OCI-LY1 (cell line): ENCODE measurements around the gene ZBTB16.

Experiments used
- H2AFZ ChIP-seq: fragments of 200-600 bp; sonication (generic), shearing (Covaris generic); 2 replicates; pipeline ENCODE4 v1.6.0; 2014; ENCODE audit warnings: antibody characterized with exemption, mild to moderate bottlenecking, low read length
- H3F3A ChIP-seq: fragments of 200-600 bp; sonication (generic), shearing (Covaris generic); 2 replicates; pipeline ENCODE4 v1.6.0; 2014; ENCODE audit warnings: mild to moderate bottlenecking, antibody characterized with exemption, low read length, moderate library complexity; ENCODE audit not compliant: insufficient read depth
- H3K27ac ChIP-seq: fragments of 200-600 bp; sonication (generic); 2 replicates; pipeline ENCODE4 v1.5.1; 2014; ENCODE audit warnings: low read length, mixed run types, mild to moderate bottlenecking, low read depth; ENCODE audit not compliant: poor library complexity, severe bottlenecking
- H3K27me3 ChIP-seq: fragments of 200-600 bp; sonication (generic); 2 replicates; pipeline ENCODE4 v1.6.0; 2014; ENCODE audit warnings: antibody characterized with exemption, mild to moderate bottlenecking, low read length, moderate library complexity; ENCODE audit not compliant: insufficient read depth
- H3K36me3 ChIP-seq: fragments of 200-600 bp; sonication (generic); 2 replicates; pipeline ENCODE4 v1.6.1; 2014; ENCODE audit warnings: mild to moderate bottlenecking, antibody characterized with exemption, low read length, moderate library complexity, mixed read lengths; ENCODE audit not compliant: insufficient read depth
- H3K4me1 ChIP-seq: fragments of 200-600 bp; sonication (generic); 2 replicates; pipeline ENCODE4 v1.5.1; 2014; ENCODE audit warnings: mild to moderate bottlenecking, low read length, moderate library complexity; ENCODE audit not compliant: insufficient read depth, severe bottlenecking
- H3K4me2 ChIP-seq: fragments of 200-600 bp; sonication (generic), shearing (Covaris generic); 2 replicates; pipeline ENCODE4 v1.6.1; 2014; ENCODE audit warnings: low read length
- H3K4me3 ChIP-seq: fragments of 200-600 bp; sonication (generic); 2 replicates; pipeline ENCODE4 v1.5.1; 2014; ENCODE audit warnings: low read length, low read depth, mild to moderate bottlenecking, mixed read lengths; ENCODE audit not compliant: poor library complexity, severe bottlenecking
- H3K79me2 ChIP-seq: fragments of 200-600 bp; shearing (Covaris generic); 2 replicates; pipeline ENCODE4 v1.6.1; 2016; ENCODE audit warnings: mixed run types, low read length, mixed read lengths; ENCODE audit not compliant: insufficient read depth
- H3K9ac ChIP-seq: fragments of 200-600 bp; sonication (generic), shearing (Covaris generic); 2 replicates; pipeline ENCODE4 v1.6.1; 2014; ENCODE audit warnings: mild to moderate bottlenecking, low read length, mixed read lengths
- H3K9me2 ChIP-seq: fragments of 200-600 bp; sonication (generic), shearing (Covaris generic); 2 replicates; pipeline ENCODE4 v1.6.1; 2014; ENCODE audit warnings: low read depth, mild to moderate bottlenecking, low read length, mixed read lengths
- H3K9me3 ChIP-seq: fragments of 200-600 bp; shearing (Covaris generic); 2 replicates; pipeline ENCODE4 v1.6.1; 2014; ENCODE audit warnings: low read length, mixed read lengths
- H4K20me1 ChIP-seq: fragments of 200-600 bp; sonication (generic), shearing (Covaris generic); 2 replicates; pipeline ENCODE4 v1.6.0; 2016; ENCODE audit warnings: mild to moderate bottlenecking, low read length; ENCODE audit not compliant: insufficient read depth
- EZH2 ChIP-seq: fragments of 200-600 bp; sonication (generic), shearing (Covaris generic); IDR thresholded peaks from 2 replicates; pipeline ENCODE4 v1.8.0; 2017; ENCODE audit warnings: borderline replicate concordance, mixed run types, mild to moderate bottlenecking, antibody characterized with exemption, low read length, moderate library complexity, mixed read lengths
- TF ChIP-seq, protein P1 (sequence below): fragments of 200-600 bp; sonication (generic), shearing (Covaris generic); IDR thresholded peaks from 2 replicates; pipeline ENCODE4 v1.5.1; 2017; ENCODE audit warnings: mild to moderate bottlenecking, antibody characterized with exemption, low read length, moderate library complexity, mixed read lengths

ZBTB16 gene

DNA sequence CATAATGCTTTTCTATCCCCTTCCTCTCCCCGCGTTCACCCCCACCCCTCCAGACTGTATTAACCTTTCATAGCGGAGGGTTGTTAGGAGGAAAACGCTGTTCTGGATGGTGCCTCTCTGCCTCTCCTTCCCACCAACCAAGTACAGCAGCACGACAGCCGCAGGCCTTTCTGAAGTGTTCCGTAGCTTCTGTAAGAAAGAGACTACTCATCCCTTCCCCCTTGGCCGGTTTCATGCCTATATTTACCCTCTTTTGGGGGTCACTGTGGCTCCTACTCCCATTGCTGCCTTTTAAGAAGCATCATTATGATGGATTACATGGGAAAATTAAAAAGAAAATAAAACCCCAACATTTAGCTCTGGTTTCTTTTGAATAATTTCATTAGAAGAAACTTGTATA lies 46.5 kb downstream of the ZBTB16 start:
- Histone ChIP-seq H3K79me2 (no peaks in the 10 kb centered on the region), H3K27me3 (no peaks in the 10 kb centered on the region), H3K9me2 (no peaks in the 10 kb centered on the region), H4K20me1 (no peaks in the 10 kb centered on the region), H3K27ac (no peak overlapping the region), H3K4me3 (no peak overlapping the region), H3K4me2 (no peak overlapping the region), H3K9me3 (no peaks in the 10 kb centered on the region), H3K36me3 (no peaks in the 10 kb centered on the region), H3F3A (no peaks in the 10 kb centered on the region), H3K4me1 (no peaks in the 10 kb centered on the region), H2AFZ (no peak overlapping the region), H3K9ac (no peak overlapping the region)
- TF ChIP-seq EZH2: no peak
- TF ChIP-seq, protein P1, sequence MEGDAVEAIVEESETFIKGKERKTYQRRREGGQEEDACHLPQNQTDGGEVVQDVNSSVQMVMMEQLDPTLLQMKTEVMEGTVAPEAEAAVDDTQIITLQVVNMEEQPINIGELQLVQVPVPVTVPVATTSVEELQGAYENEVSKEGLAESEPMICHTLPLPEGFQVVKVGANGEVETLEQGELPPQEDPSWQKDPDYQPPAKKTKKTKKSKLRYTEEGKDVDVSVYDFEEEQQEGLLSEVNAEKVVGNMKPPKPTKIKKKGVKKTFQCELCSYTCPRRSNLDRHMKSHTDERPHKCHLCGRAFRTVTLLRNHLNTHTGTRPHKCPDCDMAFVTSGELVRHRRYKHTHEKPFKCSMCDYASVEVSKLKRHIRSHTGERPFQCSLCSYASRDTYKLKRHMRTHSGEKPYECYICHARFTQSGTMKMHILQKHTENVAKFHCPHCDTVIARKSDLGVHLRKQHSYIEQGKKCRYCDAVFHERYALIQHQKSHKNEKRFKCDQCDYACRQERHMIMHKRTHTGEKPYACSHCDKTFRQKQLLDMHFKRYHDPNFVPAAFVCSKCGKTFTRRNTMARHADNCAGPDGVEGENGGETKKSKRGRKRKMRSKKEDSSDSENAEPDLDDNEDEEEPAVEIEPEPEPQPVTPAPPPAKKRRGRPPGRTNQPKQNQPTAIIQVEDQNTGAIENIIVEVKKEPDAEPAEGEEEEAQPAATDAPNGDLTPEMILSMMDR: no peak

DNA sequence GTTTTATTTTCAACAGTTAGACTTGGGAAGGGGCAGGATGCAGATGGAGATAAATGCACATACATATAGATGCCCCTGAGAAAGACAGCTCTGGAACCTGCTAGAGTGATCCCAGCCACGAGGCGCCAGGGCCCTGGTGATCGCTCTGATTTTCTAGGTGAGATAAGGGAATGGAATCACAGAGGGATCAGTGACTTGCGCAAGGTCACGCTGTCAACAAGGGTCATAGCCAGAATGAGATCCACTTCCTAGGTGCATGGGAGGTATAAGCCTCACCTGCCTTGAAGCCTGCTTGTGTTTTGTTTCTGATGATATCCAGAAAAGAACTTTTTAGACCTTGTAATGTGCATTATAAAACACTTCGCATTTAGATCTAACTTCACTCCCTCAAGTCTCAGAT lies 47.5 kb downstream of the ZBTB16 start:
- no peak overlapping the region for H3K9ac ChIP-seq
- H4K20me1 ChIP-seq: no peaks in the 10 kb centered on the region
- TF ChIP-seq, protein P1: no peak
- TF ChIP-seq EZH2: no peak
- no peaks in the 10 kb centered on the region for H3F3A ChIP-seq
- no peaks in the 10 kb centered on the region for H3K36me3 ChIP-seq
- no peak overlapping the region for H2AFZ ChIP-seq
- no peaks in the 10 kb centered on the region for H3K79me2 ChIP-seq
- no peaks in the 10 kb centered on the region for H3K27me3 ChIP-seq
- H3K4me1 ChIP-seq: no peaks in the 10 kb centered on the region
- no peaks in the 10 kb centered on the region for H3K9me3 ChIP-seq
- no peak overlapping the region for H3K4me3 ChIP-seq
- H3K4me2 ChIP-seq: no peak overlapping the region
- no peaks in the 10 kb centered on the region for H3K9me2 ChIP-seq
- no peak overlapping the region for H3K27ac ChIP-seq

DNA sequence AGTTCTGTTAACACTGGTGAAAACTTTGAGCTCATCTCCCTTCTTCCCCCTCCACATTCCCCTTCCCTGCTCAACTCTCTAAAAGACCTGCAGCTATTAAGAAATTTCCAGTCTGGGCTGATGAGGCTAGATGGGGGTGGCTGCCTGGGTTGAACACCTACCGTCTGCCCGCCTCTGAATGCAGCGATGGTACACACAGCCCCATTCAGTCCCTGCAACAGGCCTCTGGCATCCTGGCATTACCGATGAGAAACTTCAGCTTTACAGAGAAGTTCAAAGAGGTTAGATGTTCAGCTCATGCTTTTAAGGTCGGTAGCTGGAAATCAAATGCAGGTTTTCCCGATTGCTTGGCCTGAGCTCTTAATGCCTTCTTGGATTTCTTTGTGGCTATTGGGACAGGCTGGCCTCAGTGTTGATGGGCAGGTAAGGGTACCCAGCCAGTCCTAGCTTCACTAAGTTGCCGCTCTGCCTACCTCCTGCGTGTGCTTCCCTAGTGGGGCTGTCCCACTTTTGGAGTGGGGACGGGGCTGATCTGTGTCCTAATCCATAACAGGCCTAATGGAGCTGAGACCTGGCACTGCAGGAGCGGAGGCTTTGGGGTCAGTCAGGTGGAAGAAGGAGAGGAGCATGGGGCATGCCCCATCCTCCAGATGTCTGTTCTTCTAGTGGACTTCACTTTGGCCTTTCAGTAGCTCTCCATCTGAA lies 49.1 kb downstream of the ZBTB16 start:
- H3K4me2 ChIP-seq: no peak overlapping the region
- H3K9ac ChIP-seq: no peak overlapping the region
- no peaks in the 10 kb centered on the region for H3K36me3 ChIP-seq
- no peaks in the 10 kb centered on the region for H3K79me2 ChIP-seq
- no peak overlapping the region for H3K27ac ChIP-seq
- H3K9me2 ChIP-seq: no peaks in the 10 kb centered on the region
- H3K27me3 ChIP-seq: no peaks in the 10 kb centered on the region
- no peaks in the 10 kb centered on the region for H3K9me3 ChIP-seq
- H3K4me3 ChIP-seq: no peak overlapping the region
- H2AFZ ChIP-seq: no peak overlapping the region
- no peaks in the 10 kb centered on the region for H4K20me1 ChIP-seq
- no peaks in the 10 kb centered on the region for H3K4me1 ChIP-seq
- TF ChIP-seq EZH2: no peak
- TF ChIP-seq, protein P1: no peak
- H3F3A ChIP-seq: no peaks in the 10 kb centered on the region
